Suprapubic skin (tissue), 4 donors: ENCODE measurements around the gene EIF1AD.

Source experiments
- EP300 ChIP-seq: sonication (generic); formaldehyde crosslinking; IDR thresholded peaks from one replicate; pipeline ENCODE4 v1.6.1; 2017; ENCODE audit warnings: antibody characterized with exemption
- POLR2A ChIP-seq, 2 donors: fragments of 450-650 bp; IDR thresholded peaks; one replicate each; pipeline ENCODE4 v1.6.1; 2017; ENCODE audit warnings: antibody characterized with exemption in 2 of 2, mild to moderate bottlenecking in 2 of 2, moderate library complexity in 2 of 2
- POLR2AphosphoS5 ChIP-seq, 3 donors: sonication (generic); formaldehyde crosslinking; IDR thresholded peaks; one replicate each; pipeline ENCODE4 v1.6.1; 2017; ENCODE audit warnings: antibody characterized with exemption in 3 of 3
- TF ChIP-seq, protein P1 (sequence below), 2 donors: fragments of 200-600 bp in 1 of 2; fragments of 450-650 bp in 1 of 2; sonication (generic) in 1 of 2; IDR thresholded peaks; one replicate each; pipeline ENCODE4 v1.5.1; 2016 to 2019; ENCODE audit warnings: antibody characterized with exemption in 2 of 2, mild to moderate bottlenecking in 1 of 2, moderate library complexity in 1 of 2

- TF ChIP-seq, protein P1, sequence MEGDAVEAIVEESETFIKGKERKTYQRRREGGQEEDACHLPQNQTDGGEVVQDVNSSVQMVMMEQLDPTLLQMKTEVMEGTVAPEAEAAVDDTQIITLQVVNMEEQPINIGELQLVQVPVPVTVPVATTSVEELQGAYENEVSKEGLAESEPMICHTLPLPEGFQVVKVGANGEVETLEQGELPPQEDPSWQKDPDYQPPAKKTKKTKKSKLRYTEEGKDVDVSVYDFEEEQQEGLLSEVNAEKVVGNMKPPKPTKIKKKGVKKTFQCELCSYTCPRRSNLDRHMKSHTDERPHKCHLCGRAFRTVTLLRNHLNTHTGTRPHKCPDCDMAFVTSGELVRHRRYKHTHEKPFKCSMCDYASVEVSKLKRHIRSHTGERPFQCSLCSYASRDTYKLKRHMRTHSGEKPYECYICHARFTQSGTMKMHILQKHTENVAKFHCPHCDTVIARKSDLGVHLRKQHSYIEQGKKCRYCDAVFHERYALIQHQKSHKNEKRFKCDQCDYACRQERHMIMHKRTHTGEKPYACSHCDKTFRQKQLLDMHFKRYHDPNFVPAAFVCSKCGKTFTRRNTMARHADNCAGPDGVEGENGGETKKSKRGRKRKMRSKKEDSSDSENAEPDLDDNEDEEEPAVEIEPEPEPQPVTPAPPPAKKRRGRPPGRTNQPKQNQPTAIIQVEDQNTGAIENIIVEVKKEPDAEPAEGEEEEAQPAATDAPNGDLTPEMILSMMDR (IDR thresholded peaks at IDR 0.05) = no peak
- no peak for TF ChIP-seq EP300
- no peak for TF ChIP-seq POLR2A (IDR thresholded peaks at IDR 0.05)
- TF ChIP-seq POLR2AphosphoS5 (IDR thresholded peaks at IDR 0.05) = no peak
These were observed 43.1 kb downstream of the EIF1AD start for GRCh38 chr11:65958774-65959420.
